SJSA1 (cell line): ENCODE data around the gene HELQ. TPM values are rescaled to one million over a fixed set of nuclear protein-coding genes. Genes with fewer than 3 reads are reported as not detected.
A peak's percentile ranks its signal among the peaks of the same experiment; 100 is the strongest.

Source experiments
- DNase-seq, 2 experiments: peaks; one replicate each; pipeline ENCODE4 v3.0.0-alpha.2; 2015 to 2020; ENCODE audit warnings: low spot score in 2 of 2, low read depth in 1 of 2
- H3K27ac ChIP-seq: fragments of 250-450 bp; sonication (Bioruptor Pico); 2 replicates; pipeline ENCODE4 v1.5.1; 2020; ENCODE audit warnings: mild to moderate bottlenecking, moderate library complexity
- H3K27me3 ChIP-seq: fragments of 250-450 bp; sonication (Bioruptor Pico); replicated peaks from 2 replicates; pipeline ENCODE4 v1.5.1; 2020; ENCODE audit warnings: mild to moderate bottlenecking, moderate library complexity
- H3K36me3 ChIP-seq: fragments of 250-450 bp; sonication (Bioruptor Pico); 2 replicates; pipeline ENCODE4 v1.5.1; 2020; ENCODE audit warnings: mild to moderate bottlenecking
- H3K4me1 ChIP-seq: fragments of 250-450 bp; sonication (Bioruptor Pico); replicated peaks from 2 replicates; pipeline ENCODE4 v1.6.1; 2021; ENCODE audit warnings: mild to moderate bottlenecking
- H3K4me3 ChIP-seq: fragments of 250-450 bp; sonication (Bioruptor Pico); 2 replicates; pipeline ENCODE4 v1.5.1; 2020; ENCODE audit warnings: mild to moderate bottlenecking
- H3K9me3 ChIP-seq: fragments of 250-450 bp; sonication (Bioruptor Pico); replicated peaks from 2 replicates; pipeline ENCODE4 v1.5.1; 2020; ENCODE audit warnings: mild to moderate bottlenecking
- total RNA-seq: library from RNA; depleted of rRNA; stranded (reverse); fragments of >200 nt; shearing (Covaris generic); gene quantifications from 2 replicates; pipeline ENCODE4 v1.2.3, GENCODE V29; 2014

HELQ gene
- total RNA-seq, 1 experiment from 2014 or later, result 17.0 TPM

- peak within 1 kb of the TSS; percentile 45 for H3K27ac ChIP-seq
- peak within 1 kb of the TSS; percentile 77 for H3K4me3 ChIP-seq
- peak; percentile 93 to 94 for DNase-seq
- peaks cover 6% of the 10 kb centered on the region; the same call in 1 of the 2 replicates for H3K36me3 ChIP-seq
- H3K27me3 ChIP-seq, result no peaks in the 10 kb centered on the region
- peaks cover 21% of the 10 kb centered on the region for H3K4me1 ChIP-seq
- no peaks in the 10 kb centered on the region for H3K9me3 ChIP-seq
Observed at GRCh38 chr4:83484500-83485461, 29.2 kb upstream of the HELQ start, which contains the start of gene ABRAXAS1. Gene ABRAXAS1 (minus strand): TSS chr4:83485100. CDS start chr4:83485072, 28 bp downstream.

GRCh38 chr4:83473966-83474365 is 18.3 kb upstream of the HELQ start:
- Histone ChIP-seq H3K9me3 (no peaks in the 10 kb centered on the region), H3K27ac (no peak overlapping the region), H3K27me3 (no peaks in the 10 kb centered on the region), H3K4me1 (no peaks in the 10 kb centered on the region), H3K36me3 (peaks cover 3% of the 10 kb centered on the region; the same call in 1 of the 2 replicates), H3K4me3 (no peak overlapping the region)
- DNase-seq, result no peak

- Histone ChIP-seq H3K36me3 (peaks cover 7% of the 10 kb centered on the region; the same call in 1 of the 2 replicates), H3K4me3 (no peak overlapping the region), H3K4me1 (no peaks in the 10 kb centered on the region), H3K27me3 (no peaks in the 10 kb centered on the region), H3K9me3 (no peaks in the 10 kb centered on the region), H3K27ac (no peak overlapping the region)
- no peak for DNase-seq
Observed at GRCh38 chr4:83473423-83473822, 17.8 kb upstream of the HELQ start.

GRCh38 chr4:83456184-83456501 is 520 bp upstream of the HELQ start:
- Histone ChIP-seq H3K27ac (peak overlapping the region; percentile 91), H3K4me1 (peaks cover 11% of the 10 kb centered on the region; the same call in 1 of the 2 replicates)

GRCh38 chr4:83454686-83455085 is 937 bp downstream of the HELQ start:
- Histone ChIP-seq H3K27me3 (no peaks in the 10 kb centered on the region), H3K4me1 (peaks cover 11% of the 10 kb centered on the region; the same call in 1 of the 2 replicates), H3K9me3 (no peaks in the 10 kb centered on the region), H3K27ac (peak overlapping the region; percentile 91; the same call in 1 of the 2 replicates), H3K36me3 (peaks cover 54% of the 10 kb centered on the region), H3K4me3 (peak overlapping the region; percentile 76)
- peak in 1 of 2 experiments; percentile 9 for DNase-seq

More at GRCh38 chr4:83456184-83456501, 520 bp upstream of the HELQ start:
- Histone ChIP-seq H3K9me3 (no peaks in the 10 kb centered on the region), H3K4me3 (peak overlapping the region; percentile 76), H3K36me3 (peaks cover 63% of the 10 kb centered on the region), H3K27me3 (no peaks in the 10 kb centered on the region)
- no peak for DNase-seq

GRCh38 chr4:83449009-83449408 is 6.6 kb downstream of the HELQ start:
- Histone ChIP-seq H3K4me1 (no peaks in the 10 kb centered on the region), H3K9me3 (no peaks in the 10 kb centered on the region), H3K4me3 (no peak overlapping the region), H3K27ac (no peak overlapping the region), H3K36me3 (peaks cover 39% of the 10 kb centered on the region), H3K27me3 (no peaks in the 10 kb centered on the region)
- no peak for DNase-seq

GRCh38 chr4:83440899-83441298 is 14.7 kb downstream of the HELQ start:
- Histone ChIP-seq H3K4me3 (no peak overlapping the region), H3K36me3 (peaks cover 34% of the 10 kb centered on the region), H3K27ac (no peak overlapping the region), H3K27me3 (no peaks in the 10 kb centered on the region), H3K9me3 (no peaks in the 10 kb centered on the region), H3K4me1 (no peaks in the 10 kb centered on the region)
- DNase-seq, result no peak

- no peaks in the 10 kb centered on the region for H3K4me1 ChIP-seq
- no peaks in the 10 kb centered on the region for H3K27me3 ChIP-seq
- H3K4me3 ChIP-seq, result no peak overlapping the region
- no peaks in the 10 kb centered on the region for H3K9me3 ChIP-seq
- H3K27ac ChIP-seq, result no peak overlapping the region
- no peak for DNase-seq
- H3K36me3 ChIP-seq, result peaks cover 34% of the 10 kb centered on the region
Observed at GRCh38 chr4:83440148-83440814, 15.3 kb downstream of the HELQ start.

- no peaks in the 10 kb centered on the region for H3K9me3 ChIP-seq
- H3K4me1 ChIP-seq, result no peaks in the 10 kb centered on the region
- peaks cover 32% of the 10 kb centered on the region for H3K36me3 ChIP-seq
- no peak overlapping the region for H3K4me3 ChIP-seq
- no peak for DNase-seq
- H3K27me3 ChIP-seq, result no peaks in the 10 kb centered on the region
- no peak overlapping the region for H3K27ac ChIP-seq
Observed at GRCh38 chr4:83438719-83439118, 16.9 kb downstream of the HELQ start.

- Histone ChIP-seq H3K4me1 (no peaks in the 10 kb centered on the region), H3K9me3 (no peaks in the 10 kb centered on the region), H3K4me3 (no peak overlapping the region), H3K36me3 (peaks cover 30% of the 10 kb centered on the region), H3K27ac (no peak overlapping the region), H3K27me3 (no peaks in the 10 kb centered on the region)
- no peak for DNase-seq
Observed at GRCh38 chr4:83436680-83437079, 18.9 kb downstream of the HELQ start.

- Histone ChIP-seq H3K4me3 (no peak overlapping the region), H3K4me1 (no peaks in the 10 kb centered on the region), H3K27ac (no peak overlapping the region), H3K27me3 (no peaks in the 10 kb centered on the region), H3K9me3 (no peaks in the 10 kb centered on the region), H3K36me3 (peaks cover 9% of the 10 kb centered on the region)
- no peak for DNase-seq
Observed at GRCh38 chr4:83431200-83431599, 24.4 kb downstream of the HELQ start.

GRCh38 chr4:83418211-83418610 is 37.4 kb downstream of the HELQ start:
- H3K27me3 ChIP-seq, result no peaks in the 10 kb centered on the region
- H3K4me1 ChIP-seq, result no peaks in the 10 kb centered on the region
- H3K4me3 ChIP-seq, result no peak overlapping the region
- no peaks in the 10 kb centered on the region; the same call in 1 of the 2 replicates for H3K9me3 ChIP-seq
- DNase-seq, result no peak
- H3K36me3 ChIP-seq, result peaks cover 46% of the 10 kb centered on the region
- H3K27ac ChIP-seq, result no peak overlapping the region

- no peaks in the 10 kb centered on the region; the same call in 1 of the 2 replicates for H3K9me3 ChIP-seq
- no peak overlapping the region for H3K4me3 ChIP-seq
- H3K4me1 ChIP-seq, result no peaks in the 10 kb centered on the region
- no peak overlapping the region for H3K27ac ChIP-seq
- DNase-seq, result no peak
- H3K36me3 ChIP-seq, result peaks cover 42% of the 10 kb centered on the region
- H3K27me3 ChIP-seq, result no peaks in the 10 kb centered on the region
Observed at GRCh38 chr4:83417566-83417965, 38.1 kb downstream of the HELQ start.

GRCh38 chr4:83413676-83414075 is 41.9 kb downstream of the HELQ start:
- H3K4me3 ChIP-seq, result no peak overlapping the region
- peaks cover 35% of the 10 kb centered on the region for H3K36me3 ChIP-seq
- H3K4me1 ChIP-seq, result no peaks in the 10 kb centered on the region
- no peaks in the 10 kb centered on the region for H3K27me3 ChIP-seq
- H3K9me3 ChIP-seq, result no peaks in the 10 kb centered on the region; the same call in 1 of the 2 replicates
- DNase-seq, result no peak
- H3K27ac ChIP-seq, result no peak overlapping the region
